Peyer's patch (tissue), 4 donors: ENCODE data around the gene EPB41L4A. TPM values are rescaled to one million over a fixed set of nuclear protein-coding genes. Genes with fewer than 3 reads are reported as not detected.
A peak's percentile ranks its signal among the peaks of the same experiment; 100 is the strongest.
"Not testable (repeated sequence)": the region's sequence is repeated elsewhere in the genome, so short reads cannot be mapped to it uniquely, and the experiment has no call there.

Source experiments
- DNase-seq, 3 donors: peaks; one replicate each; pipeline ENCODE4 v3.0.0-alpha.2; 2017 to 2019
- H3K27ac ChIP-seq, 4 donors: fragments of 200-600 bp; sonication (generic); one replicate each; pipeline ENCODE4 v1.5.1; 2016 to 2019
- H3K27me3 ChIP-seq, 2 donors: fragments of 200-600 bp; sonication (generic); one replicate each; pipeline ENCODE4 v1.5.1; 2019
- H3K36me3 ChIP-seq, 3 donors: fragments of 200-600 bp; sonication (generic); one replicate each; pipeline ENCODE4 v1.5.1; 2016 to 2019
- H3K4me1 ChIP-seq, 4 donors: fragments of 200-600 bp; sonication (generic); one replicate each; pipeline ENCODE4 v1.5.1; 2016 to 2019
- H3K4me3 ChIP-seq, 4 donors: fragments of 200-600 bp; sonication (generic); 1 replicate in 3 of 4; 2 replicates in 1 of 4; pipeline ENCODE4 v1.5.1; 2016 to 2019; ENCODE audit warnings: mild to moderate bottlenecking in 1 of 4
- H3K9me3 ChIP-seq, 4 donors: fragments of 200-600 bp; sonication (generic); one replicate each; pipeline ENCODE4 v1.5.1; 2016 to 2019; ENCODE audit warnings: mild to moderate bottlenecking in 1 of 4
- CTCF ChIP-seq, 6 experiments: fragments of 450-650 bp in 4 of 6; fragments of 200-600 bp in 2 of 6; sonication (generic) in 1 of 6; IDR thresholded peaks; one replicate each; pipeline ENCODE4 v1.5.1; 2017 to 2019; ENCODE audit warnings: antibody characterized with exemption in 6 of 6, mild to moderate bottlenecking in 3 of 6, moderate library complexity in 1 of 6
- POLR2A ChIP-seq, 2 donors: fragments of 450-650 bp; IDR thresholded peaks; one replicate each; pipeline ENCODE4 v1.5.1; 2017; ENCODE audit warnings: antibody characterized with exemption in 2 of 2, mild to moderate bottlenecking in 2 of 2, moderate library complexity in 2 of 2
- total RNA-seq, 4 donors: library from RNA; depleted of rRNA; stranded (reverse); fragments of >200 nt; gene quantifications; one replicate each; pipeline ENCODE4 v1.1.0, GENCODE V29; 2016

The EPB41L4A gene
- 10 to 100 TPM in 1 of 4 donors, 1 to 10 TPM in 3; 3.3 to 28.9 (median 9.0) TPM for total RNA-seq

GRCh38 chr5:112419164-112419985 lies at the start of gene EPB41L4A:
EPB41L4A (minus strand) TSS chr5:112419277; CDS start chr5:112419039, 238 bp downstream.
- TF ChIP-seq CTCF (IDR thresholded peaks at IDR 0.05) (no peak), POLR2A (IDR thresholded peaks at IDR 0.05) (no peak)
- peaks cover 0 to 6% (median 0%) of the 10 kb centered on the region in 4 donors for H3K4me1 ChIP-seq
- no peaks in the 10 kb centered on the region for H3K36me3 ChIP-seq
- H3K4me3 ChIP-seq: peak within 1 kb of the TSS; percentile 57 to 92 (median 66)
- peak in 2 of 3 donors; percentile 64 to 85 for DNase-seq
- H3K27me3 ChIP-seq: no peaks in the 10 kb centered on the region
- no peaks in the 10 kb centered on the region for H3K9me3 ChIP-seq
- peak within 1 kb of the TSS; percentile 61 to 72 (median 66) for H3K27ac ChIP-seq

GRCh38 chr5:112467485-112467884 lies 48.4 kb upstream of the EPB41L4A start:
- Histone ChIP-seq H3K4me3 (no peak overlapping the region), H3K27ac (no peak overlapping the region), H3K27me3 (no peaks in the 10 kb centered on the region), H3K36me3 (no peaks in the 10 kb centered on the region), H3K4me1 (no peaks in the 10 kb centered on the region), H3K9me3 (no peaks in the 10 kb centered on the region)
- DNase-seq: no peak
- TF ChIP-seq CTCF (IDR thresholded peaks at IDR 0.05): no peak
- no peak for TF ChIP-seq POLR2A (IDR thresholded peaks at IDR 0.05)

- H3K27ac ChIP-seq, H3K4me1 ChIP-seq, H3K4me3 ChIP-seq, H3K36me3 ChIP-seq, DNase-seq, H3K27me3 ChIP-seq, H3K9me3 ChIP-seq: not testable (repeated sequence)
Measured at GRCh38 chr5:112466261-112466660, 47.2 kb upstream of the EPB41L4A start.

- not testable (repeated sequence) for DNase-seq, H3K27me3 ChIP-seq, H3K4me1 ChIP-seq, H3K27ac ChIP-seq, H3K36me3 ChIP-seq, H3K4me3 ChIP-seq, H3K9me3 ChIP-seq
Measured at GRCh38 chr5:112447187-112447760, 28.2 kb upstream of the EPB41L4A start.

GRCh38 chr5:112445626-112446350 lies 26.7 kb upstream of the EPB41L4A start:
- Histone ChIP-seq H3K4me3 (no peak overlapping the region), H3K27ac (no peak overlapping the region), H3K27me3 (no peaks in the 10 kb centered on the region), H3K36me3 (no peaks in the 10 kb centered on the region), H3K9me3 (no peaks in the 10 kb centered on the region), H3K4me1 (no peaks in the 10 kb centered on the region)
- no peak for TF ChIP-seq CTCF (IDR thresholded peaks at IDR 0.05)
- no peak for TF ChIP-seq POLR2A (IDR thresholded peaks at IDR 0.05)
- no peak for DNase-seq

- not testable (repeated sequence) for H3K27ac ChIP-seq, H3K4me1 ChIP-seq, H3K27me3 ChIP-seq, DNase-seq, H3K9me3 ChIP-seq, H3K4me3 ChIP-seq, H3K36me3 ChIP-seq
Measured at GRCh38 chr5:112443932-112444331, 24.9 kb upstream of the EPB41L4A start.

- Histone ChIP-seq H3K4me1 (no peaks in the 10 kb centered on the region), H3K9me3 (no peaks in the 10 kb centered on the region), H3K27me3 (no peaks in the 10 kb centered on the region), H3K27ac (no peak overlapping the region), H3K4me3 (no peak overlapping the region), H3K36me3 (no peaks in the 10 kb centered on the region)
- no peak for DNase-seq
- TF ChIP-seq CTCF (IDR thresholded peaks at IDR 0.05) (no peak), POLR2A (IDR thresholded peaks at IDR 0.05) (no peak)
Measured at GRCh38 chr5:112440031-112440430, 21.0 kb upstream of the EPB41L4A start.
